ENCODE measurements around the gene NLRP6. TPM values are rescaled to one million over a fixed set of nuclear protein-coding genes. Genes with fewer than 3 reads are reported as not detected.
"Not testable (repeated sequence)": the region's sequence is repeated elsewhere in the genome, so short reads cannot be mapped to it uniquely, and the experiment has no call there.

NLRP6 gene
- total RNA-seq, 1 donor from 2014 or later: 0.14 TPM

DNA sequence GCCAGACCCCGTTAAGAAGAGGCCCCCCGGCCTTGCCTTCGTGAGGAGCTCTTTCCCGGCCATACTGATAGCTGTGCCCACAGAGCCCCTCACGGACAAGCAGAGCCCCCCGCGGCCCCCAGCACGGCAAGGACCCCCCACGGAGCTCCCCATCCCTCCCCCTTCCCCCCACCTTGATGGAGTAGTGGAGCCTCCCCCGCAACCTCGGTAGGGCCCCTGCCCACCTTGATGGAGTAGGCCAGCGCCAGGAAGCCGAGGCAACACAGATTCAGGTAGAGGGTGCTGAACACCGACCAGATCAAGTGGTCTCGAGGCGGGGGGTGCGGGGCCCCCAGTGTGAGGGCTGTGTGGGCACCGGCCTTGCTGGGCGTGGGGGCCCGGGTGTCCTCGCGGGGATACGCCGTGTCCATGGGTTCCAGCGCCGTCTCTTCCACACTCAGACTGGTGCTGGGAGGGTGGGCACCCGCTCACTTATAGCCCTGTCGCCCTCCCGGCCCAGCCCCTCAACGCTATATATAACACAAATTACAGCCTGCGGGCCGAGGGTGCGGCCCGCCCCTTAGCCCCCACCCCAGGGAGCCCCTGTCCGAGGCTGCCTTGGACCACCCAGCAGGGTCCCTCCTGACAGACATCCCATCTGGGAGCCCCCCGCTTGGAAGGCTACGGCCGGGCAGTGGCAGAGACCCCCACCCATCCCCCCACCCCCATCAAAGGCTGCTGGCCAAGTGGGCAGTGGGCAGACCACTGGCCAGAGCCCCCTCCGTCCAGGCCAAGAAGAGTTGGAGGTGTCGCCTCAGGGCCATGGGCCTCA lies 21.1 kb downstream of the NLRP6 start, which contains the start of gene IFITM5:
IFITM5 (minus strand) TSS at position 446 of the 811 bp plus-strand sequence; CDS start at position 410, 36 bp downstream.
- ATAC-seq: no peak
- peak; percentile 32 for DNase-seq (ENCODE audit: missing footprints)
- intact Hi-C loops (cut with DNase I): no loop called here

DNA sequence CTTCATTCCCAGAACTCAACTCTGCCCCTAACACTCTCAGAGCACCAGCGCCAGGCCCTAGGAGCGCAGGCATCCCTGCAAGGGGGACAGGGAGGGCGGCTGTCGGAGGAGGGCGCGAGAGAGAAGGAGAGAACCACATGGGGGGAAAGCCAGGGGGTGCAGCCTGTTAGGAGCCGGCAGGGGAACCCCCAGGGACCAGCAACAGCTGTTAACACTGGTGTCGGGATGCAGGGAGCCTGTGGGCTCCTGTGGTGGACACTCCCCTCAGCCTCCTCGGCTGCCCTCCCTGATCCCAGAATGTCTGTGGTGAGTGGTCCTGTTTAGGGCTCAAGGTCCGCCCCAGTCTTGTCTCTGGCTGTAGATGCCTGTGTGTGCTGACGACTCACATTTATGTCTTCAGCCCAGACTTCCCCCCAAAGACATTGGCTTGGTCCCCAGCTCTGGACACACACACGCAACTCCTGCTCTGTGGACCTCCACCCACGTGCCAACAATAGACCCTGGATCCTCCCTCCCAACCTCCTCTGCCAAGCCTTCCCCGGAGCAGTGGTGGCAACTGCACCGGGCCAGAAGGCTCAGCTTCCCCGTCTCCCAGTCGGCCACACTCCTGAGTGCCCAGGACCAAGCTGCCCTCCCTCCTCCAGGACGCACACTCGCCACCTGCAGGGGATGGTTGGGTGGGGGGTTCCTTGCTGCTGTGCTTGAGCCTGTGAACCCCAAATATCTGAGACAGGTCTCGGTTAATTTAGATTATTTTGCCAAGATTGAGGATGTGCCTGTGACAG lies 21.9 kb downstream of the NLRP6 start:
- intact Hi-C loops (cut with DNase I): no loop called here
- no peak for ATAC-seq
- DNase-seq (ENCODE audit: missing footprints): peak; percentile 64

DNA sequence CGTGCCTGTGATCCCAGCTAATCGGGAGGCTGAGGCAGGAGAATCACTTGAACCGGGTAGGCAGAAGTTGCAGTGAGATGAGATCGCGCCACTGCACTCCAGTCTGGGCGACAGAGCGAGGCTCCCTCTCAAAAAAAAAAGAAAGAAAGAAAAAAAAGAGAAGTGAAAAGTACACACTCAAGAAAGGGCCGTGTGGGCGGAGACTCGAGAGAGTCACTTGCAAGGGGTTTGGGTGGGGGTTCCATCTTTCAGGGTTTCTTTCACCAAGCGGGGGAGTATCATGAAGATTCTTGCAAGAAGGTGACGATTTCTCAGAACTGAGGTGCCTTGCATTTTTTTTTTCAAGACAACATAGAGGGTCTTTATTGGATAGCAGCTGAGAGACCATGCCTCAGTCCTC lies 25.2 kb downstream of the NLRP6 start:
- DNase-seq (ENCODE audit: missing footprints): peak; percentile 42
- ATAC-seq: no peak
- intact Hi-C loops (cut with DNase I): no loop called here

DNA sequence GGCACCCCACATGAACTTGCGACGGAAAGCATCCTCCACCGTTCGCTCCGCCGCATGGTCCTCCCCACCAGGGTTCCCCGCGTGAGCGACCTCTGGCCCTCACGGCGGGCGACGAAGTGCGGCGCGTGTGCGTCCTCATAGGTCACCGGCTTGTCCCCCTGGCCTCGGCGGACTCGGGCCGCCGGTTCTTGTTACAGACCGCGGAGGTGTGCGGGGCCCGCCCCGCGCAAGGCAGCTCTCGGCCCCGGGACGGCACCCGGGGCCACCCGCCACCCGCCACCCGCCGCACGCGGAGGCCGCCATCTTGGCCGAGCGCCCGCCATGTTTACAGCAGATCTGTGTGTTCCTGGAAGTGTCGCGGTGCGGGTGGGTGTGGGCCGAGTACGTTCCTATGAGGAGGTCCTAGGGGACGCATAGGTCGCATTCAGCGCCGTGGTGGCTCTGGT lies 25.9 kb downstream of the NLRP6 start:
- intact Hi-C loops (cut with DNase I): no loop called here
- ATAC-seq: no peak
- DNase-seq (ENCODE audit: missing footprints): peak; percentile 63

DNA sequence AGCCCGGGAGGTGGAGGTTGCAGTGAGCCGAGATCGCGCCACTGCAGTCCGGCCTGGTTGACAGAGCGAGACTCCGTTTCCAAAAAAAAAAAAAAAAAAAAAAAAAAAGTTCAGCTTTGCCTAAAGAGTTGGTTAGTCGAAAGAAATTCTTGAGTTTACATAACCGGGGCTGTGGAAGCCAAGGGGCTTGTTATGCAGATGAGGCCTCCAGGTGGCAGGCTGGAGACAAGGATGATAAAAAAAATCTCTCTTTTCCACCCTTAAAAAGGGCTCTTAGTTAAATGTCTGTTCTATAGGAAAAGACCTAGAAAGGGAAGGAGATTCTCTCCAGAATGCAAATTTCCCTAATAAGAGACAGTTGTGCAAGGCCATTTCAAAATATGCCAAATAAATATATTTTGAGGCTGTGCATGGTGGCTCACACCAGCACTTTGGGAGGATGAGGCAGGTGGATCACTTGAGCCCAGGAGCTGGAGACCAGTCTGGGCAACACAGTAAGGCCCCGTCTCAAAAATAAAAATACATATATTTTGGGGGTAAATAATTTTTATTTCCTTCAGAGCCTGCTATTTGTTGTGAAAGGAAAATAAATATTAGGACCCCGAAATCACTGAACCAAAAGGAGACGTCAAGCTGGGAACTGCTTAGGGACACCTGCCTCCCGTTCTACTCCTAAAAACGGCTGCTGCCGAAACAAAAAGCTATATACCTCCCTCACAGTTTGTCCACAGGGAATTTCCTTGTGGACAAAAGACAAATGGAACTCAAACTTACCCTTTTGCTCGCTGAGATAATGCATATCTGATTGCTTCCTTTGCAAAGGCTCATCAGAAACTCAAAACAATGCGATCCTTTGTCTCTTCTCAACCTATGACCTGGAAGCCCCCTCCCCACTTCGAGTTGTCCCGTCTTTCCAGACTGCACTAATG lies 27.0 kb downstream of the NLRP6 start:
- peak; percentile 79 for DNase-seq (ENCODE audit: missing footprints)
- ATAC-seq: no peak
- intact Hi-C loops (cut with DNase I): loop anchor here (5.0 kb wide), 1 partner anchor 142 kb away; no protein-coding TSS in a partner anchor

DNA sequence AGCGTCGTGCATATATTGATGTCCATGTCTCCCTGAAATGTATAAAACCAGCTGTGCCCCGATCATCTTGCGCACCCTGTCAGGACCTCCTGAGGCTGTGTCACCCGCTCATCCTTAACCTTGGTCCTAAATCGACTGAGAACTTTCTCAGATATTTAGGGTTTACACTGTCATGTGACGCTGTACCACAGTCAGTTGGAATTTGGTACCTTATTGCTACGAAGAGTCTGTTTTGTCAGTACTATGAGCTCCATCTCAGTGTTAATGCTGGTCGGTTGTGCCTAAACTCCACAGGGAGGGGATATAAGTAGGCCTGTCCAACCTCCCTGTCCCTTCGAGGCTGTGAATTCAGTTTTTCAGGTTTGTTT lies 27.6 kb downstream of the NLRP6 start:
- DNase-seq (ENCODE audit: missing footprints): peak; percentile 25
- intact Hi-C loops (cut with DNase I): loop anchor here (5.0 kb wide), 1 partner anchor 141 kb away; no protein-coding TSS in a partner anchor

DNA sequence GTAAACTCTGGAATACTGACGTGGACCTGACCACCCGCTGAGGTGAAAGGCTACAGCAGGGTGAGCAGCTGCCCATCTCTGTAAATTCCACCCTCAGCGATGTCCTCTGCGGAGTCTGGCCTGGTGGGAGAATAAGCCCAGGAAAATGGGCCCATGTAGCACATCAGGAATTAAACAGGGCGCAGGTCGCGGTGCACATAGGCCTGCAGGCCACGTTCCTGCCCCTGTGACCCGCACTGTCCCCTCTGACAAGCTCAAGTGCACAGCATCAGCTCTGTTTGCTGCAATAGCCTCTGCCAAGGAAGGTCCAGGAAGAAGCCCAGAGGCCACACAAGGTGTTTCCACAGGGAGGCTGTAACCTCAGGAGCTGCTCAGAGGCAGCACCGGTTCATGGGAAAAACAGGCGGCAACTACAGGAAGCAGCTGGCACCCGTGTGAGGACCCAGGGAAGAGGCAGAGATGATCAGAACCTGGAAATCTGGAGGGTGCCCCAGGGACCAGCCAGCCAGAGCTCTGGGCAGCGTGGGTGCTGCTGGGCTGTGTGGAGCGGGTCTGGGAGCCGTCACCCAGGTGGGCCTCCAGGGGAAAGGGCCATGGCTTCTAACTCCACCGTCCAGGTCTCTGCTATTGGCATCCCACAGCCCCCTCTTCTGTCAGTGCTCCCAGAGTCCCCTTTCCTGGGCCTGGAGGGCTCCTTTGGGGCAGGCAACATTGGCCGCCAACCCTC lies 28.6 kb downstream of the NLRP6 start:
- ATAC-seq: no peak
- no peak for DNase-seq (ENCODE audit: missing footprints)
- intact Hi-C loops (cut with DNase I): loop anchor here (5.0 kb wide), 1 partner anchor 140 kb away; no protein-coding TSS in a partner anchor

More for the DNA sequence above, 27.6 kb downstream of the NLRP6 start:
- no peak for ATAC-seq

DNA sequence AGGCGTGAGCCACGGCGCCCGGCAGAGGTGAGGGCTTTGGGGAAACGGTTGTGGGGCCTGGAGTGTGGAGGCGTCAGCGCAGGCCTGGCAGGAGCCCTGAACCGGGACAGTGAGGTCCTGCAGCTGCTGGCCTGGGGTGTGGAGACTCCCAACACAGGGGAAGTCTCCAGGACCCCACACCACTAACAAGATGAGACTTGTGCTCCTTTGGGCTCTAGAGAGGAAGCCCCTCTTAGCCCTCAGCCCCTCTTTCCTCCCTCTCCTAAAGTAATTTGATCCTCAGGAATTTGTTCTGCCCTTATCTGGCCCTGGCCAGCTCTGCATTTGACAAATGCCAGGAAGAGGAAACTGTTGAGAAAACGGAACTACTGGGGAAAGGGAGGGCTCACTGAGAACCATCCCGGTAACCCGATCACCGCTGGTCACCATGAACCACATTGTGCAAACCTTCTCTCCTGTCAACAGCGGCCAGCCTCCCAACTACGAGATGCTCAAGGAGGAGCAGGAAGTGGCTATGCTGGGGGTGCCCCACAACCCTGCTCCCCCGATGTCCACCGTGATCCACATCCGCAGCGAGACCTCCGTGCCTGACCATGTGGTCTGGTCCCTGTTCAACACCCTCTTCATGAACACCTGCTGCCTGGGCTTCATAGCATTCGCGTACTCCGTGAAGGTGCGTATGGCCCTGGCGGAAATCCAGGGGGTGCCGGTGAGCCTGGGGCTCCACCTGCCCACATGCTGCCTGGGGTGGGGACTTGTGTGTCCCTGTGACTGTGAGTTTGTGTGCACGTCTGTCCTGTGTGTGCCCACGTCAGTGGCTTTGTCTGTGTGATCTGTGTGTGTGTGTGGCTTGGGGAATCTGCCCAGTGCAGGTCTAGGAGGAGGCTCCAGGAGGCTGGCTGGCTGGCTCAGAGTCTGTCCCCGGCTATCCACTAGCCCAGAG lies 29.8 kb downstream of the NLRP6 start, which contains the start of gene IFITM2:
IFITM2 (plus strand) TSS at position 51 of the 943 bp plus-strand sequence; CDS start at position 428, 377 bp downstream.
- intact Hi-C loops (cut with DNase I): loop anchor here (5.0 kb wide), 1 partner anchor 139 kb away; no protein-coding TSS in a partner anchor
- peak; percentile 65 for ATAC-seq
- peak; percentile 90 for DNase-seq (ENCODE audit: missing footprints)

DNA sequence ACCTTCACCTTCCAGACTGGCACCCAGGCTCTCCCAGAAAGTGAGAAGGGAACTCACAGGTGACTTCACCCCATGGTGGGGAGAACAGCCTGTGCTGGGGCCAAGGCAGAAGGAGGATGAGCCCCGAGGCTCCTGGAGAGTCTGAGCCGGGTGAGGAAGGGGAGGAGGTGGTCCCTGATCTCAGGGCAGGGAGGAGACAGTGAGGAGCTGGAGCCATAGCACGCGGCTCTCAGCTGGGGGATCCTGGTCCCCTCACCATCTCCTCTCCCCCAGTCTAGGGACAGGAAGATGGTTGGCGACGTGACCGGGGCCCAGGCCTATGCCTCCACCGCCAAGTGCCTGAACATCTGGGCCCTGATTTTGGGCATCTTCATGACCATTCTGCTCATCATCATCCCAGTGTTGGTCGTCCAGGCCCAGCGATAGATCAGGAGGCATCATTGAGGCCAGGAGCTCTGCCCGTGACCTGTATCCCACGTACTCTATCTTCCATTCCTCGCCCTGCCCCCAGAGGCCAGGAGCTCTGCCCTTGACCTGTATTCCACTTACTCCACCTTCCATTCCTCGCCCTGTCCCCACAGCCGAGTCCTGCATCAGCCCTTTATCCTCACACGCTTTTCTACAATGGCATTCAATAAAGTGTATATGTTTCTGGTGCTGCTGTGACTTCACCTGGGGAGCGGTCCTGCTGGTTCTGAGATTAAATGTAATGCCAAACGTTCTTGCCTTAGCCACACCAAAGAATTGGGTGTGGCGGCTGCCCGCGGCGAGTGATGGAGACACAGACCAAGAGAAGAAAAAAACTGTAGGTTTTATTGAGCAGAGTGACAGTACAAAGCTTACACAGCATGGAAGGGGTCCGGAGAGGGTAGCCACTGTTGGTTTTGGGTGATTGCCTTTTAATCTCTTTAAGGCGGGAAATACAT lies 30.8 kb downstream of the NLRP6 start:
- DNase-seq (ENCODE audit: missing footprints): peak; percentile 45
- ATAC-seq: not testable (repeated sequence)
- intact Hi-C loops (cut with DNase I): loop anchor here (5.0 kb wide), 1 partner anchor 138 kb away; no protein-coding TSS in a partner anchor

DNA sequence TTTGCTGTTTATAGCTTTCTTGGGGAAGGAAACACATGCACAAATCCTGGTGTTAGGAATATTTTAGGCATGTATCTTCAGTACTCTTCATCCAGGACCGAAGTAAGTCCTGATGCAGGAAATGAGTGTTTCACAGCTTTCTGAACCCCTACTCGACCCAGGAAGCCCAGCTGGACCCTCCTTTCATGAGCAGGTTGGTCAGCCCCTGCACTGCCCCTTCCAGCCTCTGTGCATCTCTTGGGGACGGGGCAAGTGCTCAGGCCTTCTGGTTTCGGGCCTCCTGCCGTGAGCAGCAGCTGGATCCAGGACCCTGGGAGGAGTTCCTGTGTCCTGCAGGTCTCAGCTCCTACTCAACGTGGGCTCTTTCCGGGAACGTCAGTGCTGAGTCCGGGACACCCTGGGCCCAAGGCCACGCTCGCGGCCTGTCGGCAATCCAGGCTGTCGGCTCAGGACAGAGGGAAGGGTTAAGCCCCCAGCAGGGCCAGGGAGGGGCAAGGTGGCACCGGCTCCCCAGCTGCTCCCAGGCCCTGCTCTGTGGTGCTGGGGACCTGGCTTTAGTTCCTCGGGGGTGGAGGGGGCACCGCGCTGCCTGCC lies 31.9 kb downstream of the NLRP6 start:
- ATAC-seq: peak; percentile 14
- peak; percentile 58 for DNase-seq (ENCODE audit: missing footprints)
- intact Hi-C loops (cut with DNase I): loop anchor here (5.0 kb wide), 1 partner anchor 137 kb away; no protein-coding TSS in a partner anchor

DNA sequence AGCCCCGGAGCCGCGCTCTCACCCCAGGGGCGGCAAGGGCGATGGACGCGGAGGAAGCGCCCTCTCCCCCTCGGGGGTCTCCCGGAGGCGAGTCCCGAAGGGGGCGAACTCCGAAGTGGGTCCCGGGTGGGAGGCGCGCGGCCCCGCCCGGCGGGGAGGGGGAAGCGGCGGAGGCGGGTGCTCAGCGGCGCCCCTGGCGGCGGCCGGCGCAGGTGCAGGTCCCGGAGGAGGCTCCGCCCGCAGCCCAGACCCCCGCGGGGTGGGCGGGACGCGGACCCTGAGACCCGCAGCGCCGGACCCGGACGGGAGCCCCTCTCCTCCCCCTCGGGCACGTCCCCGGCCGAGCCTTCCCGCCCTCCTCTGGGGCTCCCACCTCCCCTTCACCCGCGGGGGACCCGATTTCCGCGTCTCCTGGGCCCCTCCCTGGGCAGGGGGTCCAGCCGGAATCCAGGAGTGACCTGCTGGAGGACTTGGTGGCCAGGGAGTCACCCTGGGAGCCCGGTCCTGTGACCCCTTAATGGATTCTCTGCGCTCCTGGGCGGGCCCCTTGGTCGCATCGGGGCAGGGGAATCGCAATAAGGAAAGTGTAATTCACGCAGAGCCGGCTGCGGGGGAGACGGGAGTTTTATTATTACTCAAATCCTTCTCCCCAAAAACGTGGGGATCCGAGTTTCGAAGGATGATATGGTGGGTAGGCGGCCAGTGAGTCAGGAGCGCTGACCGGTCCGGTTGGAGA lies 33.0 kb downstream of the NLRP6 start:
- ATAC-seq: peak; percentile 61
- intact Hi-C loops (cut with DNase I); DNase-seq (ENCODE audit: missing footprints): not testable (repeated sequence)

DNA sequence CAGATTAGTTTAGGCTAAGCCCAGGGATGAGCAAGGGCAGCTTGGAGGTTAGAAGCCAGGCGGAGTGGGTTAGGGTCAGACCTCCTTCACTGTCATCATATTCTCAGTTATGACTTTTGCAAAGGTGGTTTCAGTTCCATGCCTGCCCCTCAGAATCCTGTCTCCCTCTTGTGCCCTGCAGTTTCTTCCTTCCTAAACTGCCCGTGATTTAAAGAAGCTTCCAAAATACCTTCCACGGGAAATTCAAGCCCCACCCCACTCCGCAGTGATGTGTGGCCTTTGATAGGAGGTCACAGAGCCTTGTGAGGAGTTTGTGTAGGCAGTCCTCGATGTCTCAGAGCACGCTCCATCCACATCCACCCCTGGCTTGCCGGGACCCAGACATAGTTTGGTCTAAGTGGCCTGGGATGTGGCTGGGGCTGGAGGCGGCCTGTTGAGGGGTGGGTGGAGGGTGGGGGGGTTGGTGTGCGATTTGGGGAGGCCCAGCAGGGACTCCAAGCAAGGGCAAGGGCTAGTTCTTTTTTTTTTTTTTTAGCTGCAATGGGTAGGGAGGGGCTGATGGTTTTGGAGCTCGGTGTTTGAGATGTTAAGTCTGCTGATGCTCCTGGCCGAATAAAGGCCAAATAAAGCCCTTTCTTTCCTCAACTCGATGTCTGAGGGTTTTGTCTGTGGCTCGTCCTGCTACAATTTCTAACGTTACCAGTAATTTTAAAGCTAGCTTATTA lies 34.0 kb downstream of the NLRP6 start:
- peak; percentile 60 for DNase-seq (ENCODE audit: missing footprints)
- intact Hi-C loops (cut with DNase I): loop anchor here (2.0 kb wide), 1 partner anchor 43 kb away; no protein-coding TSS in a partner anchor
- ATAC-seq: no peak

DNA sequence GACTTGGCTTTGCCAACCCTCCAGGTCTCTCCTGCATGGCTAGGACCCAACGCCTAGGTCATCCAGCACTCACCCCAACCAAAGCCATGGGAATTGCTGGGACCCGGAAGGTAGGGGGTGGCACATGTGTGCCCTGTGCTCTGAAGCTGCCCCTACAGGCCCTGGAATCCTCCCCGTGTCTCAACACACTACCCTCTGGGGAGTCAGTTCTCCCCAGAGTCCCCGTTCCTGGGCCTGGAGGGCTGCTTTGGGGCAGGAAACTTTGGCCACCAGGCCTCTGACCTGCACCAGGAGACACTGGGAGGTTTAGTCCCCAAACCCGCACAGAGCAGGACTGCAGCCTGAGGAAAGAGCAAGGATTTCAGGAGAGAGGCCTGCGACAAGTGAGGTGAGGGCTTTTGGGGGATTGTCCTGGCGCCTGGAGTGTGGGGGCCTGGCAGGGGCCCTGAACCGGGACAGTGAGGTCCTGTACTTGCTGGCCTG lies 35.1 kb downstream of the NLRP6 start:
- DNase-seq (ENCODE audit: missing footprints): peak; percentile 58
- intact Hi-C loops (cut with DNase I): loop anchor here (2.0 kb wide), 1 partner anchor 41 kb away; no protein-coding TSS in a partner anchor

More for the DNA sequence above, 35.1 kb downstream of the NLRP6 start:
- ATAC-seq: no peak
